IMR-90 (cell line): ENCODE measurements around the gene DNAJC5.
A peak's percentile ranks its signal among the peaks of the same experiment; 100 is the strongest.

Experiments used
- BHLHE40 ChIP-seq: fragments of 150-350 bp; IDR thresholded peaks from 2 replicates; pipeline ENCODE4 v1.6.1; 2016; ENCODE audit warnings: mild to moderate bottlenecking, low read depth, low read length
- CEBPB ChIP-seq: IDR thresholded peaks from 2 replicates; pipeline ENCODE4 v1.6.1; 2012; ENCODE audit warnings: low read depth, low read length, improper control_type of control experiment
- MAFK ChIP-seq: IDR thresholded peaks from 2 replicates; pipeline ENCODE4 v1.6.1; 2012; ENCODE audit warnings: low read depth, low read length, improper control_type of control experiment
- MAZ ChIP-seq: IDR thresholded peaks from 2 replicates; pipeline ENCODE4 v1.6.1; 2012; ENCODE audit warnings: low read depth, mild to moderate bottlenecking, low read length, improper control_type of control experiment, moderate library complexity, borderline replicate concordance
- POLR2A ChIP-seq: IDR thresholded peaks from 2 replicates; pipeline ENCODE4 v1.6.1; 2012; ENCODE audit warnings: mild to moderate bottlenecking, low read depth, low read length
- RAD21 ChIP-seq: IDR thresholded peaks from 2 replicates; pipeline ENCODE4 v1.6.1; 2012; ENCODE audit warnings: low read length, improper control_type of control experiment
- RCOR1 ChIP-seq: IDR thresholded peaks from 2 replicates; pipeline ENCODE4 v1.6.1; 2012; ENCODE audit warnings: mild to moderate bottlenecking, low read length, improper control_type of control experiment; ENCODE audit not compliant: insufficient replicate concordance
- RFX5 ChIP-seq: IDR thresholded peaks from 2 replicates; pipeline ENCODE4 v1.8.0; 2012; ENCODE audit warnings: low read depth, mild to moderate bottlenecking, low read length, moderate library complexity
- TF ChIP-seq, protein P1 (sequence below): conservative IDR thresholded peaks from 2 replicates; pipeline ENCODE4 v1.5.1; 2012; ENCODE audit warnings: mild to moderate bottlenecking, low read depth, low read length, improper control_type of control experiment
- TF ChIP-seq, protein P2 (sequence below): fragments of 150-350 bp; IDR thresholded peaks from 2 replicates; pipeline ENCODE4 v1.6.1; 2017; ENCODE audit warnings: mild to moderate bottlenecking, antibody characterized with exemption, low read length, low read depth

DNA sequence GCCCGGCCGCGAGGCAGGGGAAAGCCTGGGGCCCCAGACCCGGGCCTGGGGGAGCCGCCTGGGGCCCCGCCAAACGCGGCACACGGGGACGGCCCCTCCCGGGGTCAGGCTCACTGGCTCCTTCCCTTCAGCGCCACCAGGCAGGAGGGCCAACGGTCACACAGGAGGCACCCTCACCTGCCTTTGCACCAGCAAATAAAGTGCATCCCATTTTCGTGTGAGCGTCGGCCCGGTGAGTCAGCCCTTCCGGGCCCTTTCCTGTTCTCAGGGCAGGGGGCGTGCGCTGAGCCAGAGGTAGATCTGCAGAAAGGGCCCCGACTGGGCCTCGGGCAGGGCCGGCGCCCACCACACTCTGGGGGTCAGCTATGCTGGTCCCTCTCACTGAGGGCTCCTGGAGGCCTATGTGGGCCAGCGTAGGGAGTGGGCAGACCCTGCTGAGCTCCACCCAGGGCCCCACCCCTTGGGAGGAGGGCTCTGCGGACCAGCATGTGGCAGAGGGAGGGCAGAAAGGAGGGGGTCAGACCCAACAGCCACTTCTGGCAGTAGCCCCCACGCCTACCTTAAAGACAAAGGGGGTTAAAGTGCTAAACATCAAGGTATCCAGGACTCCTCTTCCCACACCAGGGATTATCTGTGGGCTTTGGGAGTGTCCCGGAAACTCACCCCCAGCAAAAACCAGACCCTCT, 62.2 kb downstream of the DNAJC5 start:
- TF ChIP-seq MAFK (no peak), RCOR1 (no peak), POLR2A (no peak), MAZ (peak; percentile 45; the same call in 1 of the 2 replicates), RAD21 (no peak), CEBPB (no peak), BHLHE40 (no peak), RFX5 (no peak)
- TF ChIP-seq, protein P1, sequence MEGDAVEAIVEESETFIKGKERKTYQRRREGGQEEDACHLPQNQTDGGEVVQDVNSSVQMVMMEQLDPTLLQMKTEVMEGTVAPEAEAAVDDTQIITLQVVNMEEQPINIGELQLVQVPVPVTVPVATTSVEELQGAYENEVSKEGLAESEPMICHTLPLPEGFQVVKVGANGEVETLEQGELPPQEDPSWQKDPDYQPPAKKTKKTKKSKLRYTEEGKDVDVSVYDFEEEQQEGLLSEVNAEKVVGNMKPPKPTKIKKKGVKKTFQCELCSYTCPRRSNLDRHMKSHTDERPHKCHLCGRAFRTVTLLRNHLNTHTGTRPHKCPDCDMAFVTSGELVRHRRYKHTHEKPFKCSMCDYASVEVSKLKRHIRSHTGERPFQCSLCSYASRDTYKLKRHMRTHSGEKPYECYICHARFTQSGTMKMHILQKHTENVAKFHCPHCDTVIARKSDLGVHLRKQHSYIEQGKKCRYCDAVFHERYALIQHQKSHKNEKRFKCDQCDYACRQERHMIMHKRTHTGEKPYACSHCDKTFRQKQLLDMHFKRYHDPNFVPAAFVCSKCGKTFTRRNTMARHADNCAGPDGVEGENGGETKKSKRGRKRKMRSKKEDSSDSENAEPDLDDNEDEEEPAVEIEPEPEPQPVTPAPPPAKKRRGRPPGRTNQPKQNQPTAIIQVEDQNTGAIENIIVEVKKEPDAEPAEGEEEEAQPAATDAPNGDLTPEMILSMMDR = no peak
- TF ChIP-seq, protein P2, sequence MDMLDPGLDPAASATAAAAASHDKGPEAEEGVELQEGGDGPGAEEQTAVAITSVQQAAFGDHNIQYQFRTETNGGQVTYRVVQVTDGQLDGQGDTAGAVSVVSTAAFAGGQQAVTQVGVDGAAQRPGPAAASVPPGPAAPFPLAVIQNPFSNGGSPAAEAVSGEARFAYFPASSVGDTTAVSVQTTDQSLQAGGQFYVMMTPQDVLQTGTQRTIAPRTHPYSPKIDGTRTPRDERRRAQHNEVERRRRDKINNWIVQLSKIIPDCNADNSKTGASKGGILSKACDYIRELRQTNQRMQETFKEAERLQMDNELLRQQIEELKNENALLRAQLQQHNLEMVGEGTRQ = no peak
